GM19467 (cell line): ENCODE results near the gene TMIGD3.
"Not testable (repeated sequence)": the region's sequence is repeated elsewhere in the genome, so short reads cannot be mapped to it uniquely, and the experiment has no call there.

Experiments used
- ATAC-seq: cut with Tn5 transposase; IDR thresholded peaks from one replicate; pipeline ENCODE4 v1.9.1; 2021; ENCODE audit warnings: mild to moderate bottlenecking, moderate library complexity; ENCODE audit not compliant: unreplicated experiment

The TMIGD3 gene

GRCh38 chr1:111503585-111504060 is at the start of gene TMIGD3, which contains the start of gene ADORA3:
Gene TMIGD3, minus strand, starts transcription at chr1:111503633. Its CDS starts 279 bp downstream, at chr1:111503354.
Gene ADORA3, minus strand, starts transcription at chr1:111503633. Its CDS starts 279 bp downstream, at chr1:111503354.
- ATAC-seq, result no peak

GRCh38 chr1:111553196-111553595 is 49.8 kb upstream of the TMIGD3 start:
- no peak for ATAC-seq

- ATAC-seq, result no peak
These were observed 49.2 kb upstream of the TMIGD3 start for GRCh38 chr1:111552587-111552986.

GRCh38 chr1:111551623-111552411 is 48.4 kb upstream of the TMIGD3 start:
- ATAC-seq, result no peak

- ATAC-seq, result not testable (repeated sequence)
These were observed 44.4 kb upstream of the TMIGD3 start for GRCh38 chr1:111547786-111548185.

GRCh38 chr1:111542187-111542586 is 38.8 kb upstream of the TMIGD3 start:
- no peak for ATAC-seq

- ATAC-seq, result no peak
These were observed 38.3 kb upstream of the TMIGD3 start for GRCh38 chr1:111541721-111542120.

GRCh38 chr1:111540928-111541327 is 37.5 kb upstream of the TMIGD3 start:
- ATAC-seq, result no peak

GRCh38 chr1:111538343-111539025 is 35.1 kb upstream of the TMIGD3 start:
- ATAC-seq, result no peak

- ATAC-seq, result no peak
These were observed 32.1 kb upstream of the TMIGD3 start for GRCh38 chr1:111535256-111536191.

- ATAC-seq, result no peak
These were observed 16.6 kb upstream of the TMIGD3 start for GRCh38 chr1:111520053-111520452.

GRCh38 chr1:111517469-111518225 is 14.2 kb upstream of the TMIGD3 start:
- no peak for ATAC-seq

GRCh38 chr1:111516005-111516535 is 12.6 kb upstream of the TMIGD3 start:
- no peak for ATAC-seq

- no peak for ATAC-seq
These were observed 12.0 kb upstream of the TMIGD3 start for GRCh38 chr1:111515291-111516004.

- no peak for ATAC-seq
These were observed 10.1 kb upstream of the TMIGD3 start for GRCh38 chr1:111513410-111514020.

- ATAC-seq, result no peak
These were observed 9.5 kb upstream of the TMIGD3 start for GRCh38 chr1:111512931-111513330.

- no peak for ATAC-seq
These were observed 8.9 kb upstream of the TMIGD3 start for GRCh38 chr1:111512132-111512889.

- ATAC-seq, result no peak
These were observed 7.9 kb upstream of the TMIGD3 start for GRCh38 chr1:111511370-111511769.
